ENCODE data around the gene FAM187B. TPM values are rescaled to one million over a fixed set of nuclear protein-coding genes. Genes with fewer than 3 reads are reported as not detected.

FAM187B gene
- total RNA-seq, 2 experiments from 2014 or later, result not detected

DNA sequence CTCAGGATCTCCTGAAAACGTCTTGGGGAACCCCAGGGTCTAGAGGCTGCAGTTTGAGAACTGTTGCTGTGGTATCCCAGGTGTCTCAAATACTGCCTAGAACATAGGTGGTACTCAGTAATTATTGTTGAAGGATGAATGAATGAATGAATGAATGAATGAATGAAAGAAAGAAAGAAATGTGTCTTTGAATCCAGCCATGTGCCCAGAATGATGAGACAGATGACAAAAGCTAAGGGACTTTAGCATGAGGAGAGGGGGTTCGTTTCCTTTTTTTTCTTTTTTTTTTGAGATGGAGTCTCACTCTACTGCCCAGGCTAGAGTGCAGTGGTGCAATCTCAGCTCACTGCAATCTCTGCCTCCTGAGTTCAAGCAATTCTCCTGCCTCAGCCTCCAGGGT, 28.0 kb upstream of the FAM187B start:
- H3K27ac Mint-ChIP-seq, result no peak overlapping the region
- CTCF ChIA-PET, result interaction anchor here (0.6 kb wide), 1 partner anchor 19 kb away, joined by 3 read pairs; no protein-coding TSS in a partner anchor
- no peaks in the 10 kb centered on the region for H3K27me3 Mint-ChIP-seq
- no peak overlapping the region for H3K4me3 Mint-ChIP-seq
- POLR2A ChIA-PET, result no interaction called here
- DNase-seq, result no peak
- H3K9me3 Mint-ChIP-seq, result no peaks in the 10 kb centered on the region
- peaks cover 16% of the 10 kb centered on the region for H3K4me1 Mint-ChIP-seq
- no peaks in the 10 kb centered on the region for H3K36me3 Mint-ChIP-seq (ENCODE audit: low read depth)

GRCh38 chr19:35254341-35255297, 26.1 kb upstream of the FAM187B start:
- Mint-ChIP-seq H3K9me3 (no peaks in the 10 kb centered on the region), H3K27ac (no peak overlapping the region), H3K4me3 (no peak overlapping the region), H3K36me3 (ENCODE audit: low read depth) (no peaks in the 10 kb centered on the region), H3K27me3 (peaks cover 13% of the 10 kb centered on the region), H3K4me1 (peaks cover 16% of the 10 kb centered on the region)
- POLR2A ChIA-PET, result no interaction called here
- DNase-seq, result peak; percentile 3
- CTCF ChIA-PET, result interaction anchor here (0.6 to 1.3 kb wide), 2 partner anchors 12 to 20 kb away, joined by 3 to 5 read pairs; no protein-coding TSS in a partner anchor

DNA sequence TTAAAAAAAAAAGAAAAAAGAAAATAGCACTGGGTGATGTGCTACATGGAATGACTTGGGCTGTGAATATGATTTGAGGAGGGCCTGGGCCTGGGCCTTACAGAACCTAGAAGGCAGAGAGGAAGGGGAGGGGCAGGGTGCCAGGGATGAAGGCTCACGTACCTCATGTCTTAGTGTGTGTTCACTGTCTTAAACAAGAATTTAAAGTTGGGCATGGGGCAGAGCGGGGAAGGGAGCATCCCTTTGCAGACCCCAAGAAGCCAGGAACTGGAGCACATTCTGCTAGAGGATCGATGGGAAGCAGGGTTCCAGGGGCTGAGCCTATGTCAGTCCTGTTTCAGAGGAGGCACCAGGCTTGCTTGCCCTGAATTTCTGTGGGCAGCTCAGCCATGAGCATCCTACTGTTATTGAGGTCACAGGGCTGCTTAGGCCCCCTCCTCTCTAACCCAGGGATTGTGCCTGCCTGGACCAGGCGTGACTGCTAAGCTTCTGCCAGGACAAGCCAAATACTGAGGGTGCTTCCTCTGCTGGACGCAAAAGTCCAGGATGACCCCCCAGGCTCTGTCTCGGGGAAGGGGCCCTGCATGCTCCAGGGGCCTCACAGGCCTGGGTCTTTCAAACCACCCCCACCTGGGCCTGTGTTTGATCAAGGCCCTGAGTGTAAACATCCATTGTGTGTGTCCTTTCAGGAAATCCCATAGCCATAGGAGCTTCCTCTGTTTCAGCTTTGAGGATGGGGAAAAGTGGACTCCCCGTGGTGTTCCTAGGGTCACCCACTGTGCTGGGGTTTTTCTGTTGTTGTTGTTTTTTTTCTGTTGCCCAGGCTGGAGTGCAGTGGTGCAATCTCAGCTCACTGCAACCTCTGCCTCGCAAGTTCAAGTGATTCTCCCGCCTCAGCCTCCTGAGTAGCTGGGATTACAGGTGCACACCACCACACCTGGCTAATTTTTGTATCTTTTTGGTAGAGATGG, 25.1 kb upstream of the FAM187B start:
- Mint-ChIP-seq H3K9me3 (no peaks in the 10 kb centered on the region), H3K4me1 (peaks cover 25% of the 10 kb centered on the region), H3K4me3 (no peak overlapping the region), H3K36me3 (ENCODE audit: low read depth) (no peaks in the 10 kb centered on the region), H3K27me3 (peaks cover 22% of the 10 kb centered on the region), H3K27ac (no peak overlapping the region)
- peak; percentile 4 for DNase-seq
- ChIA-PET CTCF (no interaction called here), POLR2A (no interaction called here)

- DNase-seq, result peak; percentile 4
- Mint-ChIP-seq H3K4me1 (peaks cover 16% of the 10 kb centered on the region), H3K27ac (no peak overlapping the region), H3K27me3 (peaks cover 40% of the 10 kb centered on the region), H3K4me3 (no peak overlapping the region), H3K36me3 (ENCODE audit: low read depth) (no peaks in the 10 kb centered on the region), H3K9me3 (peaks cover 3% of the 10 kb centered on the region)
- ChIA-PET POLR2A (no interaction called here), CTCF (interaction anchor here (0.6 to 1.5 kb wide), 4 partner anchors 10 to 38 kb away, joined by 3 to 5 read pairs (median 3); no protein-coding TSS in a partner anchor)
These were observed 22.9 kb upstream of the FAM187B start for GRCh38 chr19:35251456-35251855.

DNA sequence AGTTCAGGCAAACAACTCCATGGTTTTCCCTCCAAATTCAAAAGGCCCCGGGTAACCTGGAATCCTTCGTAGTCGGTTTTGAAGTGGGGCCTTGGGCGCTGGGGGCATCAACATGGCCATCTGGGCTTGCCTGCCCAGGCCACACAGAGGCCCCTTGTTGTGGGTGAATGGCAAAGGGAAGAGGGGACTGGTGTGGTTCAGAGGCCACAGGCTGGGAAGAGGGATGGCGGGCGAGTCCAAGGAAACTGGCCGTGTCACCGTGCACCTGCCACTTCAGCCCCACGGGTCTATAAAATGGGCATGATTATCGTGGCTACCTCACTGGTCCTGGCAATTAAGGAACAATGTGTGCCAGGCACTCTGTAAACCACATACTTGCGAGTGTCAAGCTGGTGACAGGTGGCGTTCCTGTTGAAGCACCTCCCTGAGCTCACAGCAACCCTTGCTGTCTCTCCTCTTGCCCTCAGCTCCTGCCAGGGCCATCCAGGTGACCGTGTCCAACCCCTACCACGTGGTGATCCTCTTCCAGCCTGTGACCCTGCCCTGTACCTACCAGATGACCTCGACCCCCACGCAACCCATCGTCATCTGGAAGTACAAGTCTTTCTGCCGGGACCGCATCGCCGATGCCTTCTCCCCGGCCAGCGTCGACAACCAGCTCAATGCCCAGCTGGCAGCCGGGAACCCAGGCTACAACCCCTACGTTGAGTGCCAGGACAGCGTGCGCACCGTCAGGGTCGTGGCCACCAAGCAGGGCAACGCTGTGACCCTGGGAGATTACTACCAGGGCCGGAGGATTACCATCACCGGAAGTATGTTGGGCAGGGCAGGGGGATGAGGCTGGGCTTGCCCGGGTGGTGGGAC, 21.5 kb upstream of the FAM187B start:
- peak overlapping the region; percentile 72 for H3K4me3 Mint-ChIP-seq
- H3K4me1 Mint-ChIP-seq, result peaks cover 16% of the 10 kb centered on the region
- CTCF ChIA-PET, result interaction anchor here (0.6 to 1.5 kb wide), 3 partner anchors 25 to 365 kb away, joined by 3 read pairs; no protein-coding TSS in a partner anchor
- no peak overlapping the region for H3K27ac Mint-ChIP-seq
- H3K9me3 Mint-ChIP-seq, result peaks cover 9% of the 10 kb centered on the region
- DNase-seq, result peak; percentile 4
- no peaks in the 10 kb centered on the region for H3K36me3 Mint-ChIP-seq (ENCODE audit: low read depth)
- peaks cover 47% of the 10 kb centered on the region for H3K27me3 Mint-ChIP-seq
- POLR2A ChIA-PET, result no interaction called here

- H3K27me3 Mint-ChIP-seq, result peaks cover 52% of the 10 kb centered on the region
- H3K4me3 Mint-ChIP-seq, result peak overlapping the region; percentile 72
- H3K4me1 Mint-ChIP-seq, result peaks cover 16% of the 10 kb centered on the region
- no peak for DNase-seq
- H3K27ac Mint-ChIP-seq, result no peak overlapping the region
- POLR2A ChIA-PET, result no interaction called here
- peaks cover 5% of the 10 kb centered on the region for H3K36me3 Mint-ChIP-seq (ENCODE audit: low read depth)
- CTCF ChIA-PET, result no interaction called here
- peaks cover 14% of the 10 kb centered on the region for H3K9me3 Mint-ChIP-seq
These were observed 20.8 kb upstream of the FAM187B start for GRCh38 chr19:35249146-35249847.

DNA sequence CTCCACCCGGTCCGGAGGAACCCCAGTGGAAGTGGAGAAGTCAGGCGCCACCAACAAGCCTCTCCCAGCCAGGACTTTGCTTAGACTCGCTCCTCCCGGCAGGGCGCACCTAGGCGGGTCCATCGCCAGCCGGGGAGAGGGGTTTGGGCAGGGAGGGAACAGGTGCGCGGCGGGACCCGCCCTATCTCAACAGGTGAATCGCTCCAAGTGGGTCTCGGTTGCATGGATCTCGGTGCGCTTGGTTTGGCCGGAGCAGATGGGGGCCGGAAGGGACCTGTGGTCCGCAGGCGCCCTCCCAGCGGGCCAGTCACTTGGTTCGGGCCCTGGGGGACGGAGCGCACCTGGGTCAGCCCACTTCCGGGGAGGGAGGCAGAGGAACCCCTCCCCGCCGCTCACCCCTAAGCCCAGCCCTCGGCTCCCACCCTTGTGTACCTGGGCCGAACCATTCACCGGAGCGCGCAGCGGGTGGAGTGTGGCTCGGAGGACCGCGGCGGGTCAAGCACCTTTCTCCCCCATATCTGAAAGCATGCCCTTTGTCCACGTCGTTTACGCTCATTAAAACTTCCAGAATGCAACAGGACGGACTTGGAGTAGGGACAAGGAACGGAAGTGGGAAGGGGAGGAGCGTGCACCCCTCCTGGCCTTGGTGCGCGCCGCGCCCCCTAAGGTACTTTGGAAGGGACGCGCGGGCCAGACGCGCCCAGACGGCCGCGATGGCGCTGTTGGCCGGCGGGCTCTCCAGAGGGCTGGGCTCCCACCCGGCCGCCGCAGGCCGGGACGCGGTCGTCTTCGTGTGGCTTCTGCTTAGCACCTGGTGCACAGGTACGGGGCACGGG, 20.0 kb upstream of the FAM187B start, which contains the start of gene LSR:
TSS of gene LSR (plus strand) at position 693 of the 836 bp plus-strand sequence. CDS start at position 714, 21 bp downstream.
- ChIA-PET POLR2A (no interaction called here), CTCF (interaction anchor here (1.0 kb wide), 1 partner anchor 204 kb away, joined by 3 read pairs; no protein-coding TSS in a partner anchor)
- Mint-ChIP-seq H3K27ac (peak within 1 kb of the TSS; percentile 71), H3K4me1 (peaks cover 16% of the 10 kb centered on the region), H3K36me3 (ENCODE audit: low read depth) (peaks cover 9% of the 10 kb centered on the region), H3K9me3 (peaks cover 18% of the 10 kb centered on the region), H3K27me3 (peaks cover 59% of the 10 kb centered on the region), H3K4me3 (peak within 1 kb of the TSS; percentile 72)
- DNase-seq, result peak; percentile 47

- H3K27ac Mint-ChIP-seq, result no peak overlapping the region
- DNase-seq, result peak; percentile 26
- peaks cover 21% of the 10 kb centered on the region for H3K9me3 Mint-ChIP-seq
- POLR2A ChIA-PET, result no interaction called here
- peaks cover 67% of the 10 kb centered on the region for H3K27me3 Mint-ChIP-seq
- peaks cover 12% of the 10 kb centered on the region for H3K36me3 Mint-ChIP-seq (ENCODE audit: low read depth)
- peaks cover 16% of the 10 kb centered on the region for H3K4me1 Mint-ChIP-seq
- peak overlapping the region; percentile 72 for H3K4me3 Mint-ChIP-seq
- CTCF ChIA-PET, result interaction anchor here (1.0 kb wide), 1 partner anchor 203 kb away, joined by 3 read pairs; no protein-coding TSS in a partner anchor
These were observed 19.2 kb upstream of the FAM187B start for GRCh38 chr19:35247526-35248309.

DNA sequence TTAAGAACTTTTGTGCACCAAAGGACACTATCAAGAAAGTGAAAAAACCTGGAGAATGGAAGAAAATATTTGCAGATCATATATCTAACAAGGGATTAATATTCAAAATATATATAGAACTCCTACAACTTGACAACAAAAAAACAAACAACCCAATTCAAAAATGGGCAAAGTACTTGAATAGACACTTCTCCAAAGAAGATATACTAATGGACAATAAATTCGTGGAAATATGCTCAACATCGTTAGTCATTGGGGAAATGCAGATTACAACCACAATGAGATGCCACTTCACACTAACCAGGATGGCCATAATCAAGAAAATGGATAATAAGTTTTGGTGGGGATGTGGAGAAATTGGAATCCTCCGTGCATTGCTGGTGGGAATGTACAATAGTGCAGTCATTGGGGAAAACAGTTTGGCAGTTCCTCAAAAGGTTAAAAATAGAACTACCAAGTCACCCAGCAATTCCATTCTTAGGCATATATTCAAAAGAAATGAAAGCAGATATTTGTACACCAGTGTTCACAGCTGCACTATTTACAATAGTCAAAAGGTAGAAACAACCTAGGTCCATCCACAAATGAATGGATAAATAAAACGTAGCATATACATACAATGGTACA, 18.0 kb upstream of the FAM187B start:
- H3K36me3 Mint-ChIP-seq (ENCODE audit: low read depth), result peaks cover 14% of the 10 kb centered on the region

GRCh38 chr19:35241417-35241816, 12.9 kb upstream of the FAM187B start:
- Mint-ChIP-seq H3K9me3 (peaks cover 31% of the 10 kb centered on the region), H3K27ac (no peak overlapping the region), H3K27me3 (peaks cover 38% of the 10 kb centered on the region), H3K4me3 (no peak overlapping the region), H3K4me1 (peaks cover 26% of the 10 kb centered on the region), H3K36me3 (ENCODE audit: low read depth) (peaks cover 28% of the 10 kb centered on the region)
- ChIA-PET CTCF (interaction anchor here (0.7 to 2.0 kb wide), 3 partner anchors 15 to 38 kb away, joined by 3 to 9 read pairs (median 3); no protein-coding TSS in a partner anchor), POLR2A (interaction anchor here (0.6 kb wide), 1 partner anchor 29 kb away, joined by 5 read pairs; no protein-coding TSS in a partner anchor)
- DNase-seq, result no peak

More for the DNA sequence above, 18.0 kb upstream of the FAM187B start:
- no peak overlapping the region for H3K27ac Mint-ChIP-seq
- H3K9me3 Mint-ChIP-seq, result peaks cover 25% of the 10 kb centered on the region
- no peak for DNase-seq
- POLR2A ChIA-PET, result no interaction called here
- CTCF ChIA-PET, result no interaction called here
- peak overlapping the region; percentile 19 for H3K4me3 Mint-ChIP-seq
- H3K27me3 Mint-ChIP-seq, result peaks cover 72% of the 10 kb centered on the region
- peaks cover 16% of the 10 kb centered on the region for H3K4me1 Mint-ChIP-seq
